Right renal pelvis (tissue), 4 donors: ENCODE results near the gene GOLGA8Q. TPM values are rescaled to one million over a fixed set of nuclear protein-coding genes. Genes with fewer than 3 reads are reported as not detected.
"Not testable (repeated sequence)": the region's sequence is repeated elsewhere in the genome, so short reads cannot be mapped to it uniquely, and the experiment has no call there.

Experiments used
- DNase-seq, 4 donors: peaks; one replicate each; pipeline ENCODE4 v3.0.0-alpha.2; 2013; ENCODE audit warnings: low read depth in 4 of 4, low spot score in 3 of 4, missing footprints in 1 of 4
- polyA plus RNA-seq, 4 donors: library from polyadenylated mRNA; unstranded; fragments of 120-200 nt; gene quantifications; one replicate each; pipeline ENCODE4 v1.2.1, GENCODE V29; 2013; ENCODE audit not compliant: insufficient read length in 4 of 4

GOLGA8Q gene
- polyA plus RNA-seq = 1 to 10 TPM in 3 of 4 donors, under 1 TPM in 1; 0.86 to 1.5 (median 1.1) TPM

- DNase-seq = not testable (repeated sequence)
Observed at GRCh38 chr15:30551750-30552149, at the start of gene GOLGA8Q. GOLGA8Q (plus strand) TSS chr15:30552050; CDS start chr15:30552078, 28 bp downstream.

DNA sequence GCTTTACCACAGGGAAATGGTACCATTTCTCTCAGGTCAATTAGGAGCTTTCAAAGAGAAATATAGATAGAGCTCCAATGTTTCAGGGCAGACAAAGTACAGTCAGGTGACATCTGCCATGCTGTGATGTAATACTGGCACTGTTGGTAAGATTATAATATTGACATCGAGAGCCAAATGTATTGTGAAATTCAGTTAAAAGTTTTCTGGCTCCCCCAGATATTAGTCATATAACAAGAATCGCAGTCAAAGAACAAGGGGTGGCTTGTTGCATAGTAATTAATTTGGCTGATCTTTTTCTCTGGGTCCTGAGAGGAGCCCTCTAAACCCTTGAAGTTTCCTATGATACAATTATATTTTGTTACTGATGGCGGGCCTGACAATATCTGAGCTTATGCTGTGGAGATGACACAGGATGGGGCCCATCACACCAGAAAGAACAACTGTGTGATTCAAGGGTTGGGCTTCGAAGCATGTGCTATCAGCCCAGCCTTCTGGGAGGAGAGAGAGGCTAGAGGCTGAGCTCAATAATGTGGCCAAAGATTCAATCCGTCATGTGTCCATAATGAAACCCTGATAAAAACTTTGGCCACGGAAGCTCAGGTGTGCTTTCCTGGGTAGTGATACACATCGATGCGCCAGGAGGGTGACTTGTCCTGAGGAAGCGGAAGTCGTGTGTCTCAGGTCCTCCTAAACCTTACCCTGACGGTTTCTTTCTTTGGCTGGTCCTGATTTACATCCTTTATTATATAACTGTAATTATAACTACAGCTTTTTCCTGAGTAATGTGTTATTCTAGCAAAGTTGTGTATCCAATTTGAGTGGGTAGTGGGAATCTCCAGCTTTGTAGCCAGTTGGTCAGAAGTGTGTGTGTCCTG, 48.7 kb upstream of the GOLGA8Q start:
- not testable (repeated sequence) for DNase-seq

GRCh38 chr15:30504162-30504843, 47.5 kb upstream of the GOLGA8Q start:
- DNase-seq = not testable (repeated sequence)

DNA sequence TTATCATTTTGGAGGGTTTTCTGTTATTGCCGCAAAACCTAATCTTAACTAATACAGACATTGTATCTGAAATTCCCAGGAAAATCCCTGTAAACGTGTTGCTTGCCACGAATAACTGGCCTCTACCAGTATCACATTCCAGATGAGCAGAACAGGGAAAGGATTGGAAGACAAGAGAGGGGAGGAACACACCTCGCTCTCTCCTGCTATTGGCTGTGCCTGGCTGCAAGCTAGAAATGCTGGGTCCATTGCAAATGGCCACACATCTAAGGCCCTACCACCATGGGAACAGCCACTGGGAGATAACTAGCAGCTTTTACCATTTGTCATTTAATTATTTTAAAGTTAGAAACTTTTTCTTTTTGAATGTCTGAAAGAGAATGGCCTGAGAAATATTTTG, 37.3 kb upstream of the GOLGA8Q start:
- DNase-seq = not testable (repeated sequence)

GRCh38 chr15:30523453-30524243, 28.2 kb upstream of the GOLGA8Q start:
- DNase-seq = not testable (repeated sequence)

DNA sequence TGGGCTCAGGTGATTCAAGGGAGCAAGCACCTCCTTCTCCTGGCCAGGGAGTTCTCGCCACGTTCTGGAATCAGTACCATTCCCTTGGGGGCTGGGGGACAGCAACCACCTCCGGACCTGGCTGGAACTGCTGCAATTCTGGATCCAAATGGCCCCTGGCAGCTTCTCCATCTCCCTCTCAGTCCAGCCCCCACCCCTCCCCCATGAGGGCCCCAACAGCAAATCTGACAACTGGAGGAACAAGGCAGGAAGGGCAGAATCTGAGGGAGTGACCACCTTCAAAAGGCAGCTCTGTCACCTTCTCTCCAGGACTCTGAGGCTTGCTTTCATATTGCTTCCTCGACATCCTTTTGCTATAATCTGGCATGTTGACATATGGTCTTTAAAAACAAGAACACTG, 25.9 kb upstream of the GOLGA8Q start:
- not testable (repeated sequence) for DNase-seq

- not testable (repeated sequence) for DNase-seq
Observed at GRCh38 chr15:30529049-30529448, 22.8 kb upstream of the GOLGA8Q start.

DNA sequence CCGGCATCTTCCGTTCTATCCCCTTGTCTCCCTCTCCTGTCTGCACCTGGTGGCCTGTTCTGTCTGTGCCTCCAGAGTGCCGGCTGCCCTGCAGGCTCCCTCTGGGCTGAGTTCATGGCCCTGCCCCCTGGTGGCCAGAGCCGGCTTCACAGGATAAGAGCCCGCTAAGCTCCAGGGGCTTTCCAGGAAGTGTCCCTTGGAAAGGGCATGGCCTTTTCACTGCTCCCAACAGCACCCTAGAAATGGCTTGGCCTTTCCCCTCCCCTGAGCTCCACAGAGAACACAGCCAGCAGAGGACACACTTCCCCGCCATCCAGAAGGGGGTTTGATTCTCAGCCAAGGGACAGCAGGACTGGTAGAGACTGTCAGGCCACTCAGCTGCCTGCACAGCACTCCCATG, 15.1 kb downstream of the GOLGA8Q start:
- not testable (repeated sequence) for DNase-seq

- not testable (repeated sequence) for DNase-seq
Observed at GRCh38 chr15:30573012-30573491, 21.2 kb downstream of the GOLGA8Q start.

- DNase-seq = not testable (repeated sequence)
Observed at GRCh38 chr15:30579394-30579970, 27.6 kb downstream of the GOLGA8Q start.

- DNase-seq = not testable (repeated sequence)
Observed at GRCh38 chr15:30580716-30581115, 28.9 kb downstream of the GOLGA8Q start.

DNA sequence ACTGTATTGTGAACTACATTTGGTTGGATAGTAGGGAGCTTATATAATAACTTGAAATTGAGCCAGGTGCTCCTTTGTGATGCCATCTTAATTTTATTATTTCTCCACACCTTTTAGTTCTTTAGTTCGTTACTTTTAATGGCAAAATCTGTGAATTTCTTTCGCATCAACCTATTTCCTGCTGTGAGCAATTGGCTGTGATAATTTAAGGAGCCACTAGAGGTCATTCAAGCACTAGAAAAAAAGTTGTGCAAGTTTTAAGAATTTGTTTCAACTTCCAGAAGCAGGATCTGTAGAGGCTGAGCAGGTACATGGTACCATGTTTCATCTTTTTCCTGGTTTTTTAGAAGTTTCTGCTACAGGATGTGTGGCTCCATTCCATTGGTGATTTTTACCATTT, 47.1 kb downstream of the GOLGA8Q start:
- not testable (repeated sequence) for DNase-seq

DNA sequence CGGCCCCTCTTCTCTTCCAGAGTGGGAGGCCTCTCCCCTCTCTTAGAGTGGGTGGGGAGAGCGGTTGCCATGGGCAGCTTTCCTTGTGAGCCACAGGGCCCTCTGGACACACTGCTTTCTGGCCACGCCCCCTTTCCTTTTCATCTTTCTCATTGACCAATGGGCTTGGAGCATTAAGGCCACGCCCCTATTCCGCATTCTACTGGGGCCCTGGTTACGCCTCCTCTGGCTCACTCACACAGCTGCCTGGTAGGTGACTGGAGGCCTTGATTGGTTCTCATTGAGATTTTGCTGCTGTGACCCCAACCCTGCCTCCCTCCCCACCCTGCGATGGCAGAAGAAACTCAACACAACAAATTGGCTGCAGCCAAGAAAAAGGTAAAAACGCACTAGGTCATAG, 51.9 kb downstream of the GOLGA8Q start, which contains the start of gene GOLGA8H:
Gene GOLGA8H, plus strand, starts transcription at position 233 of the 400 bp plus-strand sequence. Its CDS starts 98 bp downstream, at position 331.
- not testable (repeated sequence) for DNase-seq

Other genes starting within 250 kb of the GOLGA8Q start
- gene CHRFAM7A, start 158.5 kb upstream of the GOLGA8Q start, polyA plus RNA-seq = 1 to 10 TPM; 1.9 to 2.5 (median 2.3) TPM
- 1 to 10 TPM; 3.7 to 6.7 (median 4.8) TPM for gene GOLGA8R, start 137.8 kb upstream of the GOLGA8Q start, polyA plus RNA-seq
- gene GOLGA8H, start 52.0 kb downstream of the GOLGA8Q start, polyA plus RNA-seq = 1 to 10 TPM in 3 of 4 donors, under 1 TPM in 1; 0.79 to 1.1 (median 1.0) TPM